HFF-Myc (cell line): ENCODE measurements around the gene MEF2A.

Source experiments
- DNase-seq: peaks from one replicate; pipeline ENCODE4 v3.0.0-alpha.2; 2011; ENCODE audit warnings: low read depth; ENCODE audit errors: extremely low read depth
- H3K4me3 ChIP-seq: replicated peaks from 2 replicates; pipeline ENCODE4 v1.5.1; 2011; ENCODE audit warnings: low read depth, mild to moderate bottlenecking, control low read depth, low read length
- CTCF ChIP-seq: IDR thresholded peaks from 2 replicates; pipeline ENCODE4 v1.5.1; 2012; ENCODE audit warnings: mild to moderate bottlenecking, low read depth, low read length, control low read depth; ENCODE audit errors: missing control alignments

MEF2A gene

GRCh38 chr15:99635145-99635544, 69.4 kb downstream of the MEF2A start:
- no peak for DNase-seq
- H3K4me3 ChIP-seq = no peak overlapping the region
- TF ChIP-seq CTCF = no peak

- no peak overlapping the region for H3K4me3 ChIP-seq
- DNase-seq = no peak
- TF ChIP-seq CTCF = no peak
These were observed 70.0 kb downstream of the MEF2A start for GRCh38 chr15:99635794-99636193.

GRCh38 chr15:99644913-99645542, 79.2 kb downstream of the MEF2A start:
- no peak for TF ChIP-seq CTCF
- H3K4me3 ChIP-seq = no peak overlapping the region
- DNase-seq = no peak

- TF ChIP-seq CTCF = no peak
- no peak for DNase-seq
These were observed 79.8 kb downstream of the MEF2A start for GRCh38 chr15:99645543-99645935.

GRCh38 chr15:99645951-99646350, 80.2 kb downstream of the MEF2A start:
- H3K4me3 ChIP-seq = no peak overlapping the region
- DNase-seq = no peak
- no peak for TF ChIP-seq CTCF

More at GRCh38 chr15:99645543-99645935, 79.8 kb downstream of the MEF2A start:
- no peak overlapping the region for H3K4me3 ChIP-seq

GRCh38 chr15:99651023-99651807, 85.4 kb downstream of the MEF2A start:
- H3K4me3 ChIP-seq = no peak overlapping the region
- no peak for TF ChIP-seq CTCF
- peak; percentile 7 for DNase-seq

GRCh38 chr15:99656205-99656604, 90.4 kb downstream of the MEF2A start:
- no peak overlapping the region for H3K4me3 ChIP-seq
- no peak for DNase-seq
- no peak for TF ChIP-seq CTCF
